ENCODE data around the gene MMP23B.
A peak's percentile ranks its signal among the peaks of the same experiment; 100 is the strongest.

Gene MMP23B

DNA sequence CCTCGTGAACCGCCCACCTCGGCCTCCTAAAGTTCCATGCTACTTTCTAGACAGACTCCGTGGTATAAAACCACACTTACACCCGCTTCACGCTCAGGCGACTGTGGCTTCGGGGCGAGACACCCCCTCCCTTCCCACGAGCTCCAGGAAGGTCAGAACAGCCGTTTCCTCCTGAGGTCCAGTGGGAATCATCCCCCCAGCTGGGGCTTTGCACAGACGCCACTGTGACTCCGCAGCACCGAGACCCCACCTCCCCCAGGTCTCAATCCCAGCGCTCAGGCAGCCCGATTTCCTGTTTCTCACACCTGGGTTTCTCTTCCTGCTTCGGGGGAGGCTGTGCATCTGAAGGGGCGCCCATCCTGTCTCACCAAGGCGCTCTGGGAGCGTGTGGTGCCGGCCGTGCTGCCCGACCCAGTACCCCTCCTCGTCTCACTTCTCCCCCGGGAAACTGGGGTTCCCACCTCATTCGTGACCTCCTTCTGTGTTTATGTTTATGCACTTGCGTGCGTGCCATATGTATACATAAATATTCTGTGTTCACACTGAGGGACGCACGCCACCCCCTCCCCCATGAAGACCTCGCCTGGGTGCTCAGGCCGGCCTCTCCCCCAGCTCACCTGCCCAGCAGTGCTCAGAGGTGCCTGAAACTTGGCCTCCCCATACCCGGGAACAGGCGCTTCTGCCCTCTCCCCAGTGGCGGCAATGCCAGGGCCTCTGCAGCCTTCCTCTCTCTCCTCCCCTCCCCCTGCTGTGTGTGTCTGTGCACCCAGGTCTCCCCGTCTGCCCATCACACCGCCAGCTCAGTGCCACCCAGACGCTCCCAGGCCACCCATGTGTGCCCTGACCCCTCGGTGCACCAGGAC lies 46.0 kb downstream of the MMP23B start:
- no peak for DNase-seq (ENCODE audit: low read depth)
- no peak overlapping the region for H3K4me3 ChIP-seq (ENCODE audit: low read depth, low read length)
- TF ChIP-seq, protein P1, sequence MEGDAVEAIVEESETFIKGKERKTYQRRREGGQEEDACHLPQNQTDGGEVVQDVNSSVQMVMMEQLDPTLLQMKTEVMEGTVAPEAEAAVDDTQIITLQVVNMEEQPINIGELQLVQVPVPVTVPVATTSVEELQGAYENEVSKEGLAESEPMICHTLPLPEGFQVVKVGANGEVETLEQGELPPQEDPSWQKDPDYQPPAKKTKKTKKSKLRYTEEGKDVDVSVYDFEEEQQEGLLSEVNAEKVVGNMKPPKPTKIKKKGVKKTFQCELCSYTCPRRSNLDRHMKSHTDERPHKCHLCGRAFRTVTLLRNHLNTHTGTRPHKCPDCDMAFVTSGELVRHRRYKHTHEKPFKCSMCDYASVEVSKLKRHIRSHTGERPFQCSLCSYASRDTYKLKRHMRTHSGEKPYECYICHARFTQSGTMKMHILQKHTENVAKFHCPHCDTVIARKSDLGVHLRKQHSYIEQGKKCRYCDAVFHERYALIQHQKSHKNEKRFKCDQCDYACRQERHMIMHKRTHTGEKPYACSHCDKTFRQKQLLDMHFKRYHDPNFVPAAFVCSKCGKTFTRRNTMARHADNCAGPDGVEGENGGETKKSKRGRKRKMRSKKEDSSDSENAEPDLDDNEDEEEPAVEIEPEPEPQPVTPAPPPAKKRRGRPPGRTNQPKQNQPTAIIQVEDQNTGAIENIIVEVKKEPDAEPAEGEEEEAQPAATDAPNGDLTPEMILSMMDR (conservative IDR thresholded peaks at IDR 0.05; ENCODE audit: low read depth, low read length), result no peak

DNA sequence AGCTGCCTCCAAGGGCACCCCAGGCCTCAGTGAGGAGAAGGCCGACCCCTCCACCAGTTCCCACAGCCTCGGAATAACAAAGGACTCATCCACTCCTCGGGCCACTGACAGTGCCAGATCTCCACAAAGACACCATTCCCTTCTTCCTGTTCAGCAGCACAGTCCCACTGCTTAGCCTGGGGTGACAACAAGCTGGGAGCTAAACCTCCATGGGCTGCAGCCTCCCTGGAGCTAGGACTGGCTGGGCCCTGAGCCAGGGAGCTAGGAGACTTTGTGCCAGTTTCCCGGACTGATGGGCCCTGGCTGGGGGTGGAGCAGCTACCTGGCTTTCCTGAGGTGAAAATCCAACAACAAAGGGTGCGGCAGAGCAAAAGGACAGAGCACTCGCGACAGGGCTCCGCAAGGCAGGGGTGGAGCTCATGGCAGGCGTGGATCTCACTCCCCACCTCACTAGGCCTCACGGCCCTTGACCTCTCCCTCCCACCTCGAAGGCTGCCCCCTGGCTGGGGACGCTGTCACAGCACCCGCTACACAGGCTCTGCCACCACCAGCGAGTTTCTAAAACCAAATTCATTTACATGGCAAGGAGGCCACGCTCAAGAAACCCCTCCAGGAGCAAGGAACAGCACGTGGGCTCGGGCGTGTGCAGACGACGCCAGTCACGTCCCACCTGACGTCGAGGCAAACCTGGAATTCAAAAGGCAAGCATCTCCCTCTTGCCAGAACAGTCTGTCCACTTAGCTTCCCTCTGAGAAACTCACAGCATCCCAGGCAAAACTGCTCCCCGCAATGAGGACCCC lies 46.8 kb downstream of the MMP23B start:
- TF ChIP-seq, protein P1 (conservative IDR thresholded peaks at IDR 0.05; ENCODE audit: low read depth, low read length), result peak; percentile 55
- DNase-seq (ENCODE audit: low read depth), result no peak
- no peak overlapping the region for H3K4me3 ChIP-seq (ENCODE audit: low read depth, low read length)

GRCh38 chr1:1680031-1680911 lies 48.3 kb downstream of the MMP23B start:
- DNase-seq (ENCODE audit: low read depth), result no peak
- TF ChIP-seq, protein P1 (conservative IDR thresholded peaks at IDR 0.05; ENCODE audit: low read depth, low read length), result no peak
- H3K4me3 ChIP-seq (ENCODE audit: low read depth, low read length), result no peak overlapping the region

- TF ChIP-seq, protein P1 (conservative IDR thresholded peaks at IDR 0.05; ENCODE audit: low read depth, low read length), result no peak
- no peak overlapping the region for H3K4me3 ChIP-seq (ENCODE audit: low read depth, low read length)
- peak; percentile 65 for DNase-seq (ENCODE audit: low read depth)
Observed at GRCh38 chr1:1680912-1681273, 48.9 kb downstream of the MMP23B start.

DNA sequence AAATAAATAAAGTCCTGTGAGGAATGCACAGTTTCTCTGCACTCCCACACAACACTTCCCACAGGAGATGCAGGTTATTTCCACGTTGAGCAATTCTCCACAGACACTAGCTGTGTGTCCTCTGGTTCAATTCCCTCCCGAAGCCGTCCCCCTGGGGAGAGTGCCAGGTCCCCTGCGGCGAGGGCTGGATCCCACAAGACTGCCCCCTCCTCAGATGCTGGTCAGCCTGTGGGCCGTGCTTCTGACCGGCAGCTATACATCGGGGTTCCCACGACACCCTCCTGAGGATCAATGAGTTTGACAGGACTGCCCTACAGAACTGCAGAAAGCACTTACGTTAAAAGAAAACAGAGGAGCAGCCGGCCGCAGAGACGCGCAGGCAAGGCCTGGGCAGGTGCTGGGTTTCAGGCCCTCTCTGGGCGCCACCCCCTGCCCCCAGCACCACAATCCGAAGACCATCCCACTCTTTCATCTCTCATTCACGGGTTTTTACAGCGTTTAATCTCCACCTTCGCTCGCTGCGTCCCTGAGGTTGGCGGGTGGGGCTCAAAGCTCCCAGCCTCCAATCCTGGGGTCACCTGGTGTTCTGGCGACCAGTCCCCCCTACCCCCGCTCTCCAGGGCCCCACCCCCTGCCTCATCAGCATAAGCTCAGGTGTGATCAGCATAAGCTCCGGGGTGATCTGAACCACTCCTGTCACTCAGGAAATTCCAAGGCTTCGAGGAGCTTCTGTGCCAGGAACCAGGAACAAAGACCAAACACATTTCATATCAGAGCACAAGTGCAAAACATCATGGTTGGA lies 51.3 kb downstream of the MMP23B start:
- TF ChIP-seq, protein P1 (conservative IDR thresholded peaks at IDR 0.05; ENCODE audit: low read depth, low read length), result no peak
- no peak for DNase-seq (ENCODE audit: low read depth)
- H3K4me3 ChIP-seq (ENCODE audit: low read depth, low read length), result no peak overlapping the region
